LHCN-M2 (cell line): ENCODE data around the gene DDB1. TPM values are rescaled to one million over a fixed set of nuclear protein-coding genes. Genes with fewer than 3 reads are reported as not detected.

Experiments used
- DNase-seq: peaks from one replicate; pipeline ENCODE4 v3.0.0-alpha.2; 2012; ENCODE audit warnings: low read depth
- total RNA-seq: library from RNA; depleted of rRNA; stranded (reverse); fragments of >200 nt; gene quantifications from 2 replicates; pipeline ENCODE4 v1.2.3, GENCODE V29; 2014

DDB1 gene
- total RNA-seq, 1 experiment from 2014 or later = 231 TPM

DNA sequence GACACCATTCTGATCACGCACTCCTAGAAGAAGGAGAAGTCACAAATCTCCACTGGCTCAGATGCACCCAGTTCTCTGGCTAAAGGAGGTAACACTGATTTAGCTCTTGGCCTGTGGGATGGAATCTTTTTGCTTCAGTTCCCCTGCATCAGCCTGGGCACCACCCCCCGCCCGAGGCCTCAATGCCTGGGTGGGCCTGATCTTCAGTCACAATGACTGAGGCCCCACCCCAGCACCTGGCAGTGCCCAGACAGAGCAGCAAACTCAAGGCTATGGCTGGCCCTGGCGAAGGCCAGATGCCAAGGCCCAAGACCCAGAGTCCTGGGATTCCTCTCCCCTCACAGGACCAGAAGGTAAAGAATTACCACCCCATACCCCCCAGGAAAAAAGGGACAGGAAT, 23.8 kb upstream of the DDB1 start:
- DNase-seq = no peak

DNA sequence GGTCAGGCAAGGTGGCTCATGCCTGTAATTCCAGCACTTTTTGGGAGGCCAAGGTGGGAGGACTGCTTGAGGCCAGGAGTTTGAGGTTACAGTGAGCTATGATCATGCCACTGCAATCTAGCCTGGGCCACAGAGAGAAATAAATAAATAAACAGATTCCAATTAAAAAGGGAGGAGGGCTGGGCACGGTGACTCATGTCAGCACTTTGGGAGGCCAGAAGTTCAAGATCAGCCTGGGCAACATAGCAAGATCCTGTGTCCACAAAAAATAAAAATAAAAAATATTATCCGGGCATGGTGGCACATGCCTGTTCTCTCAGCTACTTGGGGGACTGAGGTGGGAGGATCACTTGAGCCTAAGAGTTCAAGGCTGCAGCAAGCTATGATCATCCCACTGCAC, 21.3 kb upstream of the DDB1 start:
- no peak for DNase-seq

DNA sequence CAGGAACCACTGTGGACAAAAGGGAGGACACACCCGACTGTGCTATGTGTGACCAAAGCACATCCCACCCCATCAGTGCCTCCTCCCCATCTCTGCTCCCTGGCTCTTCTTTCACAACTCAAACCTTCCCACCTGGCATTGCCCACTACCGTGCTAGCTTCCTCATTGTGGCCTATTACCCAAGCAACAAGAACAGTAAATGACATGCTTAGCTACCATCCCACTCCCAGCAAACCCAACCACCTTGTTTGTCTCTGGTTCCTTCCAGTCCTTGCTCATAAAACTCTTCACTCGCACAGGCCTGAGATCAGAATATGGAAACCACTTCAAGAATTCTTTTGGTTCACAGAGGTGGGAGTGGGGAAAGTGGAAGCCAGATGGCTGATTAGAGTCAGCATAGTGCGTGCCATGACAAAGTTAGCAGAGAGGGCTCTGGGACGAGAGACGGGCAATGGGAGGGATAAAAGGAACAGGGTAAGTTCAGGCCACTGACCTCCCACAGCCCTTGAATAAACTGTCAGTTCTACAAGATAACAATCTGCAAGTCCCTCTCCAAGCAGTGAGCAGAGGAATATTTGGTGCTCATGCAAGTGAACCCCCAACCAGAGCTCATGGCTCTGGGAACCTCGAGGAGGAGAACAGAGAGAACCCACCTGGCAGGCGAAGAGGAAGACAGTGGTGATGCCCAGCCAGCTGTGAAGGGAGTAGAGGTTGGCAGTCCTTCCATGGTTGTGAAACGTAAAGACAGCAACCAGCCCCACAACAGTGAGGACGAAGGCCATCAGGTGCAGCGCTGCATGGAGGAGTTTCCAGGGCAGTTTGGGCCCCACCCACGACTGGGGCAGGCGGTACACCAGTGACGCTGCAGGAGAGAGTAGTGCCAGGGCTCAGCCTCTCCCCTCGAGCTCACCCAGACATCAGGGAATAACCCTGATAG, 20.5 kb upstream of the DDB1 start:
- DNase-seq = no peak

DNA sequence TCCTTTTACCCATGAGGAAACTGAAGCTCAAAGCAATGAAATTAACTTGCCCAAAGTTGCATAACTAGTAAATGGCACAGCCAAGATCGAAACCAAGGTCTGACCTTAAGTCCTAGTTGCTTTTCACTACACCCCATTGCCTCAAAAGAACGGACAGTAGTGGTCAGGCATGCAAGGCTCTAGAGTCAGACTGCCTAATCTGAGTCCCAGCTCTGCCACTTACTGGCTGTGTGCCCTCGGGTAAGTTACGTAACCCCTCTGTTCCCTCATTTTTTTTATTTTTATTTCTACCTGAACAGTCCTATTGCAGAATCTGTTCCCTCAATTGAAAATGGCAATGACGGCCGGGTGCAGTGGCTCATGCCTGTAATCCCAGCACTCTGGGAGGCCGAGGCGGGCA, 19.1 kb upstream of the DDB1 start:
- no peak for DNase-seq

DNA sequence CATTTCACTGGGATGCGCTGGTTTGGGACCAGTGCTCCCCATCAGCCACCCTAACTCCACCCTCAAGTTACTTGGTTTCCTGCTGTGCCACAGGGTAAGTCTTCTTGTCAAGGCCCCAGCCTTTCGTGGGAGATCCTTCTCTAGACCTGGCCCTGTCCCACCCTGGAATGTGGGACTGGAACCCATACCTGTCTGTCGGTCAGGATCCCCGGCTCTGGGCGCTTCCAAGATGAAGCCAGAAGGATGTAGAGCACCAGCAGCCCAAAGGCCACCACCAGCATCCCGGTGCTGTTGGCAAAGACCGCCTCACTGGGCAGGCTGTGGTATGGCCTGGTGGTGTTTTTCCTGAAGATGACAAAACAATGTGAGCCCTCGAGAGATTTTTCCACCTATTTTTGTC, 17.9 kb upstream of the DDB1 start:
- DNase-seq = no peak

DNA sequence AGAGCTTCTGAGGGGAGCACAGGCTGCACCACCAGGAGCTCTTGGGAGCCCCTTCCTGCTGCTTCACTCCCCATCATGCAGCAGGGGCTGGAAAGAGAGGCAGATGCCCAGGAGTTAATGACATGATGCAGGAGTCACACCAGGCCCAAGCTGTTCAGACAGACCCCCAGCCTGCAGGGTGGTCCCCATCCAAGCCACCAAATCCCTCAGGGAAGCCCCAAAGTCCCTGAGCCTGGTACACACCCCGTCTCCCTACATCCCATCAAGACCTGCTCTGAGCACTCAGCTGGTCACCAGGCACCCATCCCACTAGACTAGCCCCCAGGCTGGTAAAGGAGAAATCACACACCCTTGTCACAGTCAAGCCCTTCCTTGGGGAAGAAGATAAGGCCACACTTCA, 17.4 kb upstream of the DDB1 start:
- no peak for DNase-seq

DNA sequence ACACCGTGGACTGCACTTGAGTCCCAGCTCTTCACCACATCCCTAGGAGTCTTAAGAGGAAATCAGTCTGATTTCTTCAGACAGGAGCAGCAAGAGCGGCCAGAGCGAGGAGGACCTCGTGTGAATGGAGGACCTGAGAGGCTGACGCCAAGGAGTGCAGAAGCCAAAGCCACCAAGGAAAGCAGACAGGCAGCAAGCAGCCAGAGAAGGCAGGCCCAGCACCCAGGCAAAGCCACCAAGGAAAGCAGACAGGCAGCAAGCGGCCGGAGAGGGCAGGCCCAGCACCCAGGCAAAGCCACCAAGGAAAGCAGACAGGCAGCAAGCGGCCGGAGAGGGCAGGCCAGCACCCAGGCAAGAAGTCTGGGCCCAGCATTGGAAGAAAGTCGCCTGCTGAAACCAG, 17.0 kb upstream of the DDB1 start:
- no peak for DNase-seq

DNA sequence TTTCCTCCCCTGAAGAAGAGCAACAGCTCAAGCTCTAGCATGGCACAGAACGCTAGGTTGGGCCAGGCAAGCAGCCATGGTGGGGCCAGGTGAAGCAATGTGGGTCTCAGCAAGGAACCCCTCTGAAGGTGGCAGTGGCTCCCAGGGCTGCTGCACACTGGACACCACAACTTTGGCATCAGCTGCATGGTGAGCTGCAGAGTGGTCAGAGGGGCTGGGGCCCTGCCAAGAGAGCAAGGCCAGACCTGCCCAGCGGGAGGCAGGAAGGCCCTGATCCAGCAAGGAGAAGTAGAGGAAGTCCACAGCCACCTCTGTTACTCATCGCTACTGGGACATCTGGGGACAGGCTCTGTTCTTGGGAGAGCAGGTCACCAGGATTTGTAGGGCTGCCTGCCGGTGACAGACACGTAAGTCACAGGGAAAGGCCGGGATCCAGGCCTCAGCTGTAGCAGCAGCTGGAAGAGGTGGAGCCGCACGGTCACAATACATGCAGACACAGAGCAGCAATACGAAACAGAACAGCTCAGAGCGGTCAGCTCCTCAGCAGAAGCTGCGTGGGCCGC, 16.4 kb upstream of the DDB1 start:
- no peak for DNase-seq

DNA sequence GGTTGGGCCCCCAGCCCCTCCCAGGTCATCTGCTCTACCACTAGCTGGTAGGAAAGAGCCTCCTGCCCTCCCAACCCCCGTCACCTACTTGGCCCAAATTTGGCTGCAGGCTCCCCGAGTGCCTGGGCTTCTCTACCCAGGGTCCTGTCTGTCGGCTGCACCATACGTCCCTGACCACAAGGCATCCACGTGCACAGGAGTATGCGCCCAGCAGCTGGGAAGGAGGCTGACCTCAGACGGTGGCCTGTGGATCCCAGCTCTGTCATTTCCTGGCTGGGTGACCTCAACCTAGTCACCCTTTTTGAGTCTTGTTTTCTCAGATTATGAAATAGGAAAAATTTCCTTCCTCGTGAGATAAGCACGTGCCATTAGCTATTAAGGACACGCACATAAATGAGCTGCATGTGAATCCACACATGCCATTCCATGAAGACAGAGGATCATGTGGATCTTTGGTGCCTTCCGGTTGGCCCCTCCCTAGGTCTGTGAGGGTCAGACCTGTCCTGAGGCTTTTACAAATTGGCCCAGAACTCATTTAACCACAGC, 15.1 kb upstream of the DDB1 start:
- peak; percentile 47 for DNase-seq

DNA sequence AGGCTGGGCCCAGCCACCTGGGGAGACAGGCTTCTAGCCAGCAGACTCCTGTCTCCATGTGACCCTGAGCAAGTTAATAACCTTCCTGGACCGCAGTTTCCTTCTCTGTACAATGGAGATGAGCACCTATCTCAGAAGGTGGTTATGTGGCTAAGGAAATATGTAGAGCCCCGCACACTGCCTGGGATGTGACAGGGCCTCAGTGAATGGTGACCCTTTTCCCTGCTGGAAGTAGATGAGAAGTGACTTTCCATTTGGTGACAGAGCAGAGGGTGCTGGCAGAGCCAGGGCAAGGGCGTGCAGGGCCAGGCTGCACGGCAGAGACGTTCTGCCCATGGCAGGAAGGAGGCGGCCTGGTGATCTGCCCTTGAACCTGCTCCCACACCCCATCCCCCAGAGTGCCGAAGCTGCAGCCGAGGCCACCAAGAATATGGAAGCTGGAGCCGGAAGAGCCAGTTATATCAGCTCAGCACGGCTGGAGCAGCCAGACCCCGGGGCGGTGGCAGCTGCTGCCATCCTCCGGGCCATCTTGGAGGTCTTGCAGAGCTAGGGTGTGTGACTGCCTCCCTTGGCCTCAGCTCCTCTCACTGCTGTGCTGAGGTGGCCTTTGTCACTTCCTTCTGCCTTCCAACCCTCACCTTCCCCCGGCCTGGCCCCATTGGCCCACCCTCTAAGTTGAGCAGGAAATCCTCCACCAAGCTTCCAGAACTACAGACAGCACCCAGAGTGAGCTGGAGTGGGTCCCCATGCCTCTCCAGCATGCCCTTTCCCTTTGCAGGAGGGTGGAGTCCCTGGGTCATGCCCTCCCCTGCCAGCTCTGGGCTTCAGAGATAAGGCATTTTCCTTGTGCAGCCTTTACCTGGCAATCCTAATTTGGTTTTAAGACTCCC, 13.3 kb upstream of the DDB1 start:
- no peak for DNase-seq

DNA sequence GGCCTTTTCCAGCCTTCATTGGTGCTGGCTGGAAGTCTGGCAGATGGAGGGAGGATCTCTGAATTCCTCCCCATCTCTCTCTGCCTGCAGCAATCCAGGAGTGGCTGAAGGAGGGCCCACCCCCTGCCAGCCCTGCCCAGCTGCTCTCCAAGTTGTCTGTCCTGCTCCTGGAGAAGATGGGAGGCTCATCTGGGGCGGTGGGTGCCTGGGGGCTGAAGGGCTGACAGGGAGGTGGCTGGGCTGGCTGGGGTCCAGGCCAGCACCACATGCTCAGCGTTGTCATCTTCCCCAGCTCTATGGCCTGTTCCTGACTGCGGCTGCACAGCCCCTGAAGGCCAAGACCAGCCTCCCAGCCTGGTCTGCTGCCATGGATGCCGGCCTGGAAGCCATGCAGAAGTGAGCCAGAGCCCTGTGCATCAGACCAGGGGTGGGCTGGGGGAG, 12.3 kb upstream of the DDB1 start:
- no peak for DNase-seq

DNA sequence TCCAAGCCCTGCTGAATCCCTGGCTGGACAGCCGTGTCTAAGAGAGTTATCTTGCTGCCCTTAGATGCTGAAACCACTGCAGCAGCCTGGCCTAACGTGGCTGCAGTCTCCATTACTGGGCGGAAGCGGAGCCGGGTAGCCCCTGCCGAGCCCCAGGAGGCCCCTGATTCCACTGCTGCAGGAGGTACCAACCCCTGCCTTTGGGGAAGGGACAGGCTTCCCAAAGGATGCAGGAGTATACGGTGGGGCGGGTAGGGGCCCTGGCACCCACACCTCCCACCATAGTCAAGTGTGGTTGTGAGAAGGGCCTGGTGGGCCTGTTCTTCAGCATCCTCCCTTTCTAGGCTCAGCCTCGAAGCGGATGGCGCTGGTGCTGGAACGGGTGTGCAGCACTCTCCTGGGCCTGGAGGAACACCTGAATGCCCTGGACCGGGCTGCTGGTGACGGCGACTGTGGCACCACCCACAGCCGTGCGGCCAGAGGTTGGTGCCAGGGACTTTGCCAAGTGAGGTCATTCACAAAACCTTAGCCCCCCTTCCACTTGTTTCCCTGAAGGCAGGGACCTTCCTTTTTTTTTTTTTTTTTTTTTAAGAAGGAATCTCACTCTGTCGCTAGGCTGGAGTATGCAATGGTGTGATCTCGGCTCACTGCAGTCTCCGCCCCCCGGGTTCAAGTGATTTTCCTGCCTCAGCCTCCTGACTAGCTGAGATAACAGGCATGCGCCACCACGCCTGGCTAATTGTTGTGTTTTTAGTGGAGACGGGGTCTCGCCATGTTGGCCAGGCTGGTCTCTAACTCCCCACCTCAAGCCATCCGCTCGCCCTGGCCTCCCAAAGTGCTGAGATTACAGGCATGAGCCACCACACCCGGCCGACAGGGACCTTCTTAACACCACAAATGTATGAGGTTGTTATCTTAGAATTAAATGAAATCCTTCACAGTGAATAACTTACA, 11.2 kb upstream of the DDB1 start:
- no peak for DNase-seq

DNA sequence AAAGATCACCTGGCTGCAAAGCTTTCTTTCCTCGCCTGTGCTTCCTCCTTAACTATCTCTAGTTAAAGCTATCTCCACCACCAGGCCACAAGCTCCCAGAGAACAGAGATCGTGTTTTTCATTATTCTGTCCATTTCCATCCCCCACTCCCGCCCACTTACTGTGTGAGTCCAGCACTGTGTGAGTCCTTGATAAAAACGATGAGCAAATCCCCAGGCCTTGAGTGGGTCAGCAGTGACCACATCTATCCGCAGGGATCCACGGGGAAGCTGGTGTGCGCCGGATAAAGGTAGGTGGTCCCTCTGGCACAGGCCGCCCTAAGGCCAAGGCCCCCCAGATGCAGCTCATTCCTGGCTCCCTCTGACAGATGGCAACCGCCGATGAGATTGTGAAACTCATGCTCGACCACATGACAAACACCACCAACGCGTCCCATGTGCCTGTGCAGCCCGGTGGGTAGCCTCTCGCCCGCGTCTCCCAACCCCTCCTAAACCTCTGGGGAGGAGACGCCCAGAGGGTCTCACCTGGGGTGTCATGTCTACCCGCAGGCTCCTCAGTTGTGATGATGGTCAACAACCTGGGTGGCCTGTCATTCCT, 9.4 kb upstream of the DDB1 start:
- no peak for DNase-seq

DNA sequence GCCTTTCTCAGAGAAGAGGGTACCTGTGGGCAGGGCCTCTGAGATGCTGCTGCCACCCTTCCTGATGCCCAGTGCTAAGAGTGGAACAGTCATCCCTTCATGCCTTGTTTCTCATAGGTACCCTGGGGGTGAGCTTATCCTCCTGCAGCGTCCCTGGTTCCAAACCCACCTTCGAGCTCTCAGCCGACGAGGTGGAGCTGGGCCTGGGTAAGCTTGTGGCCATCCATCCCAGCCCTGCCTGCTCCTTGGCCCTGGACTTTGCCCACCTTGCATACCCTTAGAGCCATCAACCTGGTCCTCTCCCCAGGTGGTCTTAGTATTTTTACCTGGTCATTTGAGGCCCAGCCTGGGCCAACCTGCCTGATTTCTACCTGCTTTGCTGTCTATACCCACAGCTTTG, 8.8 kb upstream of the DDB1 start:
- DNase-seq = no peak

DNA sequence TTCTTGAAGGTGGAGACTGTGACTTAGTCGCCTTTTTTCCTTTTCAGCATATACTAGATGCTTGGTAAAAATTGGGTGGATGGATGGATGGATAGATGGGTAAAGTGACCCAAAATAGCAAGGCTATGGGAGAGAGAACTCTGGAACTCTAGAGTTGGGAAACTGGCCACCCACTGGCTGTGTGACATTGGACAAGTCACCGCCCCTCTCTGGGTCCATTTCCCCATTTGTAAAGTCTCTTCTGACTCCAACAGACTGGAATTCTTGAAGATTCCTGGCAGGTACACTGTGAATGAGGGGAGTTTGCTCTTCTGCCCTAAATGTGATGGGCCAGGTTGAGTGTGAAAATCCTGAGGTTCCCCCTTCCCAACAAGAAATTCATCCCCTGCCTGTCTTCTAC, 8.1 kb upstream of the DDB1 start:
- no peak for DNase-seq

DNA sequence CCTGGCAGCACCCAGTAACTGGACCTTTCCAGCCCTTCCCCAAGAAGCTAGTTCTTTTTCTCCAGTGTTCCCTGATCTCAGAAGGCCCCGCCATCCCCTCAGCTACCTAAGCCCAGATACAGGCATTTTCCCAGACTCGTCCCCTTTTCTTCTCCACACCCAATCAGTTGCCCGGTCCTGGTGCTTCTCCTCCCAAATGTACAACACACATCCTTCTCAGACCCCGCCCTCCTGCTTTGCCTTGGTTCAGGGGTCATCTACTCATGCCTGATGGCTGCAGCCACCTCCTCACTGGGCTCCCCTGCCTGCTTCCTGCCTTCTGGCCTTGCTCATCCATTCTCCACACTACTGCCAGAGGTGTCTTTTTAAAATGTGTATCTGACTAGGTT, 6.6 kb upstream of the DDB1 start:
- no peak for DNase-seq

DNA sequence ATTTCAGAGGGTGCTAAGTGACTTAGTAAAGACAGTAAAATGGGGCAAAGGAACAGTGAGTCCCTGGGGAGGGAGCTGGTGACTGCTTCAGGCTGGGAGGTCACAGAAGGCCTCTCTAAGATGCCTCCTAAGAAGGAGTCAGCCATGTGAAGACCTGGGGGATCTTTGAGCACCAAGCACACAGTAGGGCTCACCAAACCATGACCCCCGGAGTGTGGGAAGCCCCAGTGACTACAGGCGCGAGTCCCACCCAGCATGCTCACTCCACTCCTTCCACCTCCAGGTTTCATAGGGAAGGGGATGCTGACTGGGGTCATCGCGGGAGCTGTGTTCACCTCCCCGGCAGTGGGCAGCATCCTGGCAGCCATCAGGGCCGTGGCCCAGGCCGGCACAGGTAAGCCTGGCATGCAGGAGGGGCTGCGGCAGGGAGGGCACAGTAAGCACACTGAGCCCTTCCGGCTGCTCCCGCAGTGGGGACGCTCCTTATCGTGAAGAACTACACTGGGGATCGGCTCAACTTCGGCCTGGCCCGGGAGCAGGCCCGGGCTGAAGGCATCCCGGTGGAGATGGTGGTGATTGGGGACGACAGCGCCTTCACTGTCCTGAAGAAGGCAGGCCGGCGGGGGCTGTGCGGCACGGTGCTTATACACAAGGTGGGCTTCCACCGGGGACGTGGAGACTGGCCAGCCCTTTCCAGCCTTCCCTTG, 6.0 kb upstream of the DDB1 start:
- no peak for DNase-seq

DNA sequence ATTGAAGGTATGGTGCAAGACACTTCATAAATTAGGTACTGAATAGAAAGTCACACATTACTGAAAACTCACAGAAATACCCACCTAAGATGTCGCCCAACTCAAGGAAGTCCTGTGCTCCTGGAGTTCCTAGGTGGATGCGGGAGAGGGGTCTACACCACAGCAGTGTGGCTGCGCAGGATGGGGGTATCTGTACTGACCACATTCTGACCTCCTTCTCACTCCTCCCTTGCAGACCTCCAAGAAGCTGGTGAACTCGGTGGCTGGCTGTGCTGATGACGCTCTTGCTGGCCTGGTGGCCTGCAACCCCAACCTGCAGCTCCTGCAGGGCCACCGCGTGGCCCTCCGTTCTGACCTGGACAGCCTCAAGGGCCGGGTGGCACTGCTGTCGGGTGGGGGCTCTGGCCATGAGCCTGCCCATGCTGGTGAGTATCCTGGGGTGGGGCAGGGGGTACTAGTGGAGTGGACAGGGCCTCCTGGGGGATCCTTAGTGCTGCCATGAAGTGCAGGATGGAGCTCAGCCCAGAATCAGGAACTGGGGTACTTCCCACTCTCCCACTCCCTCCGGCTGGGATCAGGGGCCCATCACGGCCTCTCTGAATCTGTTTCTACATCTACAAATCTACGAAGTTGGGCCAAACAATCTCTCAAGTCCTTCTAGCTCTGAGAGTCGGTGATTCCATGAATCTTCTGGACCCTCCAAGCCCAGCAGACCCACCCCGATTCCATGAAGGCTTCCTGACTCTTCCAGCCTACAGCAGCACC, 5.0 kb upstream of the DDB1 start:
- no peak for DNase-seq
